Ishikawa (cell line): ENCODE results near the gene SLC29A2.

Experiments
- CEBPB ChIP-seq: IDR thresholded peaks from 2 replicates; pipeline ENCODE4 v1.6.1; 2012
- EGR1 ChIP-seq: IDR thresholded peaks from 2 replicates; pipeline ENCODE4 v1.6.1; 2012
- EP300 ChIP-seq: IDR thresholded peaks from 2 replicates; pipeline ENCODE4 v1.6.1; 2012; ENCODE audit warnings: borderline replicate concordance
- FOXM1 ChIP-seq: IDR thresholded peaks from 2 replicates; pipeline ENCODE4 v1.6.1; 2012; ENCODE audit warnings: low read depth, borderline replicate concordance
- NFIC ChIP-seq: IDR thresholded peaks from 2 replicates; pipeline ENCODE4 v1.6.1; 2012
- RAD21 ChIP-seq: IDR thresholded peaks from 2 replicates; pipeline ENCODE4 v1.6.1; 2012; ENCODE audit warnings: low read depth
- REST ChIP-seq: IDR thresholded peaks from 2 replicates; pipeline ENCODE4 v1.6.1; 2012; ENCODE audit warnings: low read depth, mild to moderate bottlenecking
- TAF1 ChIP-seq: IDR thresholded peaks from 2 replicates; pipeline ENCODE4 v1.6.1; 2012; ENCODE audit warnings: low read depth, mild to moderate bottlenecking
- TF ChIP-seq, protein P1 (sequence below): IDR thresholded peaks from 2 replicates; pipeline ENCODE4 v1.6.1; 2012

DNA sequence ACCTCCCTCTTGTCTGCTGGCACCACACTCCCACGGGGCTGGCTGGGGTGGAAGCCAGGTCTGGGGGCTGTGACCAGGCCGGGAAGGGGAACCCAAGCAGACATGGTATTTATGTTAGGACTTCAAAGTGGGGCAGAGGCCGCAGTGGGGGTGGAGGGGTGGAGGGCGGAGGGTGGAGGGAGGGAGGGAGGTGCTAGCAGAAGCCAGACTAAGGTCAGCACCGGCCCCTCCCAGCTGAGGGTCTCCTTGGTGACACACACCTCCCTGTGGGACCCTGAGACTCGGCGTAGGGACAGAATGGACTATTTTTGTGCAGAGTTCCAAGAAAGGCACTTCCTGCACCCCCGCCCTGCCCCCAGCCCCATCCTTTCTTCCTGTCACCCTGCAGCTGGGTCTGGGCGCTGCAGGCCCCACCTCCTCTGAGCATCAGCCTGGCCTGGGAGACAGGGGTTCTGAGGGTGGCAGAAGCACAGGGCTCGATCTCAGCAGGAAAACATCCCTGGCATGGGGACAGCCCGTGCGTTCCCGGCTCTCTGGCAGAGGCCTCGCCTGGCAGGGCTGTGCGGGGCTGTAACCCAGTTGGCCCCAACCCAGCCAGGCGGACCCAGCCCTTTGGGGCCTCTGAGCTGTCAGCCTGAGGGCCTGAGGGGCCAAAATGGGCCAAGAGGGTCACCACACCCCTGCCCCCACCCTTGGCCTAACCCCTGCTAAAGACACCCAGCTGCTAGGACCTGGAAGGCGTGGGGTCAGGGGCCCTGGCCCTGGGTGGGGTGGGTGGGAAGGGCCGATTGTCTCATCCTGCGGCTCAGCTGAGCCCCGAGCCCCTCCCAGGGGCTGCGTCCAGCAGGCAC is 45.1 kb downstream of the SLC29A2 start:
- TF ChIP-seq TAF1 (no peak), CEBPB (no peak), NFIC (no peak), FOXM1 (no peak), RAD21 (no peak), REST (no peak), EP300 (no peak), EGR1 (no peak)
- TF ChIP-seq, protein P1, sequence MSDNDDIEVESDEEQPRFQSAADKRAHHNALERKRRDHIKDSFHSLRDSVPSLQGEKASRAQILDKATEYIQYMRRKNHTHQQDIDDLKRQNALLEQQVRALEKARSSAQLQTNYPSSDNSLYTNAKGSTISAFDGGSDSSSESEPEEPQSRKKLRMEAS, result no peak
